ENCODE measurements around the gene ING2.
"Not testable (repeated sequence)": the region's sequence is repeated elsewhere in the genome, so short reads cannot be mapped to it uniquely, and the experiment has no call there.

The ING2 gene

GRCh38 chr4:183550345-183551093, 45.7 kb downstream of the ING2 start:
- no peak for DNase-seq

GRCh38 chr4:183552274-183553146, 47.7 kb downstream of the ING2 start:
- DNase-seq: no peak

GRCh38 chr4:183553147-183553478, 48.3 kb downstream of the ING2 start:
- not testable (repeated sequence) for DNase-seq

- no peak for DNase-seq
Observed at GRCh38 chr4:183553601-183554345, 48.9 kb downstream of the ING2 start.

- no peak for DNase-seq
Observed at GRCh38 chr4:183554346-183554686, 49.5 kb downstream of the ING2 start.

- no peak for DNase-seq
Observed at GRCh38 chr4:183554878-183555585, 50.2 kb downstream of the ING2 start.

GRCh38 chr4:183556947-183557346, 52.1 kb downstream of the ING2 start:
- no peak for DNase-seq

GRCh38 chr4:183557611-183558010, 52.8 kb downstream of the ING2 start:
- no peak for DNase-seq

GRCh38 chr4:183558873-183559272, 54.0 kb downstream of the ING2 start:
- DNase-seq: no peak

GRCh38 chr4:183561905-183562304, 57.0 kb downstream of the ING2 start:
- no peak for DNase-seq

Data from activated CD4-positive, alpha-beta T cell treated with anti-CD3 and anti-CD28 coated beads, Interleukin-2, amount 50 U/mL, for 48 hours (primary cell).